Left ventricle myocardium inferior (tissue), 1 donor: Measurements from ENCODE around the gene QRICH2. TPM values are rescaled to one million over a fixed set of nuclear protein-coding genes. Genes with fewer than 3 reads are reported as not detected.
"Not testable (repeated sequence)": the region's sequence is repeated elsewhere in the genome, so short reads cannot be mapped to it uniquely, and the experiment has no call there.

ENCODE experiments used
- DNase-seq: peaks from one replicate; pipeline ENCODE4 v3.0.0-alpha.2; 2020
- H3K27ac ChIP-seq: fragments of 200-600 bp; replicated peaks from 2 replicates; pipeline ENCODE4 v1.8.0; 2021
- H3K27me3 ChIP-seq: fragments of 200-600 bp; 2 replicates; pipeline ENCODE4 v1.8.0; 2021; ENCODE audit warnings: low read depth
- H3K36me3 ChIP-seq: fragments of 200-600 bp; 2 replicates; pipeline ENCODE4 v1.8.0; 2021
- H3K4me1 ChIP-seq: fragments of 200-600 bp; 2 replicates; pipeline ENCODE4 v1.8.0; 2021
- H3K4me3 ChIP-seq: fragments of 200-600 bp; 2 replicates; pipeline ENCODE4 v1.8.0; 2021; ENCODE audit warnings: mild to moderate bottlenecking, moderate library complexity
- H3K9me3 ChIP-seq: fragments of 200-600 bp; replicated peaks from 2 replicates; pipeline ENCODE4 v1.8.0; 2021
- intact Hi-C: fragments of 100-400 bp; cut with micrococcal nuclease; formaldehyde crosslinking; loops from one replicate; pipeline ENCODE4 v1.11.0; 2022
- total RNA-seq: library from RNA; stranded (reverse); fragmentation: NEBNext Ultra II Directional; extraction: Animal tissue kit (Norgen Biotek cat#: 25700); gene quantifications from one replicate; pipeline ENCODE4 v1.2.1, GENCODE V29; 2021
- TF ChIP-seq, protein P1 (sequence below): fragments of 200-600 bp; IDR thresholded peaks from 2 replicates; pipeline ENCODE4 v1.8.0; 2021; ENCODE audit warnings: antibody characterized with exemption, mild to moderate bottlenecking, borderline replicate concordance
- donor health status: DM: no; HTN: yes; CAD: no; lungs with severe emphysema.

QRICH2 gene
- total RNA-seq, 1 donor from 2014 or later = 2.4 TPM

- TF ChIP-seq, protein P1, sequence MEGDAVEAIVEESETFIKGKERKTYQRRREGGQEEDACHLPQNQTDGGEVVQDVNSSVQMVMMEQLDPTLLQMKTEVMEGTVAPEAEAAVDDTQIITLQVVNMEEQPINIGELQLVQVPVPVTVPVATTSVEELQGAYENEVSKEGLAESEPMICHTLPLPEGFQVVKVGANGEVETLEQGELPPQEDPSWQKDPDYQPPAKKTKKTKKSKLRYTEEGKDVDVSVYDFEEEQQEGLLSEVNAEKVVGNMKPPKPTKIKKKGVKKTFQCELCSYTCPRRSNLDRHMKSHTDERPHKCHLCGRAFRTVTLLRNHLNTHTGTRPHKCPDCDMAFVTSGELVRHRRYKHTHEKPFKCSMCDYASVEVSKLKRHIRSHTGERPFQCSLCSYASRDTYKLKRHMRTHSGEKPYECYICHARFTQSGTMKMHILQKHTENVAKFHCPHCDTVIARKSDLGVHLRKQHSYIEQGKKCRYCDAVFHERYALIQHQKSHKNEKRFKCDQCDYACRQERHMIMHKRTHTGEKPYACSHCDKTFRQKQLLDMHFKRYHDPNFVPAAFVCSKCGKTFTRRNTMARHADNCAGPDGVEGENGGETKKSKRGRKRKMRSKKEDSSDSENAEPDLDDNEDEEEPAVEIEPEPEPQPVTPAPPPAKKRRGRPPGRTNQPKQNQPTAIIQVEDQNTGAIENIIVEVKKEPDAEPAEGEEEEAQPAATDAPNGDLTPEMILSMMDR = no peak
- DNase-seq = no peak
- Histone ChIP-seq H3K4me1 (peaks cover 16% of the 10 kb centered on the region), H3K27me3 (no peaks in the 10 kb centered on the region), H3K27ac (no peak overlapping the region), H3K4me3 (no peak overlapping the region), H3K9me3 (no peaks in the 10 kb centered on the region), H3K36me3 (no peaks in the 10 kb centered on the region)
- intact Hi-C loops = no loop called here
These were observed 53.8 kb downstream of the QRICH2 start for GRCh38 chr17:76254275-76254674.

DNA sequence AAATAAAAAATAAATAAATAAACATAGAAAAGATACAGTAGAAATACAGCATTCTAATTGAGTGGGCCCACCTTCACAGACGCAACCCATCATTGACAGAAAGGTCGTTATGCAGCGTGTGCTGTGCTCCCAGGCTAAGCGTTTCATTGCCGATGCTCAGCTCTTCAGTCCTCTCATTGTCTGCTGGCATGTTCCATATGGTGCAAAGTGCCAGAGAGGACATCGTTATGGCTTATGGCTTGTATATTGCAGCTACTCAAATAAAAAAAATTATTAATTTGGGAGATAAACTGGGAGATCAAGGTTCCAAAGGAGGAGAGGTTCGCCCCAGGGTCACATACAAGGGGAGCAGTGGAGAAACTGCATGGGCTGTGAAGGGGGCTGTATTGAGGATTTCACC is 54.2 kb downstream of the QRICH2 start:
- Histone ChIP-seq H3K4me1 (peaks cover 11% of the 10 kb centered on the region), H3K27me3 (no peaks in the 10 kb centered on the region), H3K4me3 (no peak overlapping the region), H3K36me3 (no peaks in the 10 kb centered on the region), H3K9me3 (no peaks in the 10 kb centered on the region), H3K27ac (no peak overlapping the region)
- TF ChIP-seq, protein P1 = no peak
- no peak for DNase-seq
- intact Hi-C loops = no loop called here

DNA sequence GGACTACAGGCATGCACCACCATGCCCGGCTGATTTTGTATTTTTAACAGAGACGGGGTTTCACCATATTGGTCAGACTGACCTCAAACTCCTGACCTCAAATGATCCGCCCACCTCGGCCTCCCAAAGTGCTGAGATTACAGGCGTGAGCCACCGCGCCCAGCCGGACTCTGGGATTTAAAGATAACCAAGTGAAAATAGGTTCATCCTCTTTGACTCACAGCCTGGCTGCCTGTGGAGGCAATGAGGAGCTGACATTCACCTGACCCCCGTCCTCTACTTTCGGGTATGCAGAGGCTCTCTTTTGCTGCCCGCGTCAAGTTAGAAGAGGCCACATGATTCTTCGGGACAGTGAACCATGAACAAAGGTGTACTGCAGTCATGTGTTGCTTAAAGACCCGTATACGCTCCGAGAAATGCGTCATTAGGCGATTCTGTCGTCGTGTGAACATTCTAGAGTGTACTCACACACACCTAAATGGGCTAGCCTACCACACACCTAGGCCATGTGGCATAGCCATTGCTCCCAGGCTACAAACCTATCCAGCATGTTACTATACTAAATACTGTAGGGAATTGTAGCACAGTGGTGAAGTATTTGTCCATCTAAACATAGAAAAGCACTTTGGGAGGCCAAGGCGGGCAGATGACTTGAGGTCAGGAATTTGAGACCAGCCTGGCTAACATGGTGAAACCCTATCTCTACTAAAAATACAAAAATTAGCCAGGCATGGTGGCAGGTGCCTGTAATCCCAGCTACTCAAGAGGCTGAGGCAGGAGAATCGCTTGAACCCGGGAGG is 54.9 kb downstream of the QRICH2 start:
- Histone ChIP-seq H3K4me1 (peaks cover 11% of the 10 kb centered on the region), H3K27ac (peak overlapping the region; percentile 62)
- DNase-seq, H3K27me3 ChIP-seq, H3K4me3 ChIP-seq, intact Hi-C loops, H3K36me3 ChIP-seq, H3K9me3 ChIP-seq: not testable (repeated sequence)

DNA sequence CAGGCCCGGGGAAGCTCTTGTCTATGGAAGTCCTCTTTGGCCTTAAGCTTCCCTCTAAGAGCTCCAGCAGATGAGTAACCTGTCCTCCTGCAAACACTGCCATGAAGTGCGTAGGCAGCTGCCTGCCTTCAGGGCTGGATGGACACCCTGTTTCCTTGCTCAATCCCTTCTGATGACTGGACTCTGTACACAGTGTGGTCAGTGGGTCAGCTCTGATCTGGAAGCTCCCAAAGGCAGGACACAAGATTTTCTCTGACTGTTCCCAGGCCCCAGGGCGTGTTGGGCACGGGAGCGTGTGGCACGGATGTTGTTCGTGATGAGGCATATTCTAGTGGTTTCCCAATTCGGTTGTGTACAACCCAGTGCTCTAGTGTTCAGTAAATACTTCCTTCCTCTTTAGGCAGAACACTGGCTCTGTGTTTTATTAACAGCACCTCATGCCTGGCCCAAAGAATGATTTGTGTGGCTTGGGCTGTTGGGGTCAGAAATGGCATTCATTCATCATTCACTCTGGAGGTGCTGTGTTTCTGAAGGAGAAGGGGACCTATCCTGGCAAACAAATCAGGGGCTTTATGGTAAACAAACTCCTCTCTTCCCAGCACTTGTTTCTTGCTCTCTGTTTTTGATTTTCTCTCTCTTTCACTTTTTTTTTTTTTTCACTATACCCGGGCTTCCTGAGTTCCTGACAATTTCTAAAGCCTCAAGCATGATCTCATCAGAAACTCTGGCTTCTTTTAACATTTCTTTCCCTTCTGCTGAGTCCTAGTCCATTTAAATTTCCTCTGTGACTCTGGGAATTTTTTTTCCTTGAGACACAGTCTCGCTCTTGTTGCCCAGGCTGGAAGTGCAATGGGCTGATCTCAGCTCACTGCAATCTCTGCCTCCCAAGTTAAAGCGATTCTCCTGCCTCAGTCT is 55.8 kb downstream of the QRICH2 start:
- intact Hi-C loops = no loop called here

DNA sequence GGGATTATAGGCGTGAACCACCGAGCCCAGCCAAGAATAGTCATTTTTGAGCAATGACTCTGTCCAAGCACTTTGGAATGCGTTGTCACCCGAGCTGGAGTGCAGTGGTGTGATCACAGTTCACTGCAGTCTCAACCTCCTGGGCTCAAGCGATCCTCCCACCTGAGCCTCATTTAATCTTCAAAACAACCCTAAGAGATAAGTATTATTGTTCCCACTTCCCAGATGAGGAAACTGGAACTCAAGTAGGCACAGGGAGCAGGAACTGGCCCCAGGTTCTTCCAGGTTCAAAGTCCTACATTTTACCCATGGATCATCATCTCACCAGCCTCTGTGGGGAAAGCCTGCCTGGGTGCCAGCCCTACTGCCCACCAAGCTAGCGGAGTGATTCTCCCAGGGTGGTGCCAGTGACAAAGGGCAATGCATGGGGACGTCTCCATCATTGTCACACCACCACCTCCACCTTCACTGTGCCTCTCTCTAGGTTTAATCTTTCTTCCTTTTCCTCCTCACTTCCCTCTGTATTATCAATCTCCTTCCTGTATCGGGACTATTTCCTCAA is 56.5 kb downstream of the QRICH2 start:
- H3K27me3 ChIP-seq = no peaks in the 10 kb centered on the region
- no peak for DNase-seq
- TF ChIP-seq, protein P1 = no peak
- intact Hi-C loops = no loop called here
- no peaks in the 10 kb centered on the region for H3K9me3 ChIP-seq
- H3K27ac ChIP-seq = peak overlapping the region; percentile 62
- H3K4me1 ChIP-seq = peaks cover 11% of the 10 kb centered on the region
- no peak overlapping the region for H3K4me3 ChIP-seq
- no peaks in the 10 kb centered on the region for H3K36me3 ChIP-seq

More for the DNA sequence above, 55.8 kb downstream of the QRICH2 start:
- peak overlapping the region; percentile 62 for H3K27ac ChIP-seq
- H3K36me3 ChIP-seq = no peaks in the 10 kb centered on the region
- no peak overlapping the region for H3K4me3 ChIP-seq
- DNase-seq = no peak
- peaks cover 11% of the 10 kb centered on the region for H3K4me1 ChIP-seq
- no peaks in the 10 kb centered on the region for H3K27me3 ChIP-seq
- no peaks in the 10 kb centered on the region for H3K9me3 ChIP-seq
- TF ChIP-seq, protein P1 = no peak
